ENCODE data around the gene NTMT2.
"Not testable (repeated sequence)": the region's sequence is repeated elsewhere in the genome, so short reads cannot be mapped to it uniquely, and the experiment has no call there.

GRCh38 chr1:170113140-170113539 lies 32.6 kb upstream of the NTMT2 start:
- not testable (repeated sequence) for TF ChIP-seq CTCF, POLR2A (IDR thresholded peaks at IDR 0.05)

Measured in lower leg skin (tissue), 3 donors.